HPDE6-E6E7 (cell line): ENCODE measurements around the gene REXO1.
A peak's percentile ranks its signal among the peaks of the same experiment; 100 is the strongest.
"Not testable (repeated sequence)": the region's sequence is repeated elsewhere in the genome, so short reads cannot be mapped to it uniquely, and the experiment has no call there.

Experiments used
- DNase-seq: peaks from one replicate; pipeline ENCODE4 v3.0.0; 2011; ENCODE audit warnings: missing footprints; ENCODE audit errors: extremely low spot score

REXO1 gene

DNA sequence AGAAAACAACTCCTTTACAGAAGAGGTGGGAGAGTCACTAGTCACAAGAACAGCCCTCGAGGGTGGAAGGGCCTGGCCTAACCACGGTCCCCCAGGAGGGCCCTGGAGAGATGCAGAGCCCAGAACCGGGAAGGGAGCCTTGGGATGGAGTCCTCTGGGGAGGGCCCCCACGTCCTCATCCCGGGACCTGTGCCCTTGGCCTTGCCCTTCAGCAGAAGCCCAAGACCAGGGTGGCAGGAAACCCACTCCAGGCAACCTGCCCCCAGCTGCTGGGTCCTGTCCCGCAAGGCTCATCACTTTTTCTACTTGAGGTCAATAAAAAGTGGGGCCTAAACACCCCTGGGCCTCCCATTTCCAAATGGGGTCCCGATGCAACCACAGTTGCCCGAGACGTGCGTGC lies 33.9 kb downstream of the REXO1 start:
- DNase-seq, result no peak

DNA sequence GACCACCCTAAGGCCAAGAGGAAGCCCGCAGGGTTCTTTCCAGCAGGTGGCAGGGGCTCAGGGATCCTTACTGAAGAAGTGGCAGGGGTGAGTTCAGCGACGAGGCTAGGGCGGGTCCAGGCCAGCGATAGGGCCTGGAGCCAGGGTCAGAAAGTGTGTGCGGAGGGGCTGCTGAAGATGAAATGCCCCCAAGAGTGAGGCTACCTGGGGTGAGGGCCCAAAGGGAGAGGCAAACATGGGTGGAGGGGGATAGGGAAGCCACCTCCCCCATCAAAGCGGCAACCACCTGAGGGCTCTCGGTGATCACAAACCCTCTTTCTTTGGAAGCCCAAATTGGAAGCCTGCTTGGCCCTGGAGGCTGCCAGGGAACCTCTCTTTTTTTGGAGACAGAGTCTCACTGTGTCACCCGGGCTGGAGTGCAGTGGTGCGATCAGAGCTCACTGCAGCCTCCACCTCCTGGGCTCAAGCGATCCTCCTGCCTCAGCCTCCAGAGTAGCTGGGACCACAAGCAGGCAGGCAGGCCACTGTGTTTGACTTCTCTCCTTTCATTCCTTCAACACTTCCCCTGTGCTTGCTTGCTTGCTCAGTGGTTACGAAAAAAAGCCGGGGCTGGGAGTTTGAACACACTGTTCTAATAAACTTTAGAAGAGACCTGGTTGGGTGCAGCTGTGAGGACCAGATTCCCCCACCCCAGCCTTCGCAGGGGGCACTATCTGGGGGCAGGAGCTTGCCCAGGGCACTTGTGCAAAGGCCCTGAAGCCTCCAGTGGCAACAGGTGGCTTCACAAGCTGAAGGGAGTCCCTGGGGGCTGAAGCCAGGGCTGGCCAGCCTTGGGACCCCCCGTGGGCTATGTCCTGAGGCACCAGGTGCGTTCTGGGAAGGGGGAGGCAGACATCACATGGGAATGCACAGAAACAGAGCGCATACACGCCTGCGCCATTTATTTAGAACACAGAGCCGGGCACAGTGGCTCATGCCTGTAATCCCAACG lies 34.8 kb downstream of the REXO1 start:
- DNase-seq, result no peak

DNA sequence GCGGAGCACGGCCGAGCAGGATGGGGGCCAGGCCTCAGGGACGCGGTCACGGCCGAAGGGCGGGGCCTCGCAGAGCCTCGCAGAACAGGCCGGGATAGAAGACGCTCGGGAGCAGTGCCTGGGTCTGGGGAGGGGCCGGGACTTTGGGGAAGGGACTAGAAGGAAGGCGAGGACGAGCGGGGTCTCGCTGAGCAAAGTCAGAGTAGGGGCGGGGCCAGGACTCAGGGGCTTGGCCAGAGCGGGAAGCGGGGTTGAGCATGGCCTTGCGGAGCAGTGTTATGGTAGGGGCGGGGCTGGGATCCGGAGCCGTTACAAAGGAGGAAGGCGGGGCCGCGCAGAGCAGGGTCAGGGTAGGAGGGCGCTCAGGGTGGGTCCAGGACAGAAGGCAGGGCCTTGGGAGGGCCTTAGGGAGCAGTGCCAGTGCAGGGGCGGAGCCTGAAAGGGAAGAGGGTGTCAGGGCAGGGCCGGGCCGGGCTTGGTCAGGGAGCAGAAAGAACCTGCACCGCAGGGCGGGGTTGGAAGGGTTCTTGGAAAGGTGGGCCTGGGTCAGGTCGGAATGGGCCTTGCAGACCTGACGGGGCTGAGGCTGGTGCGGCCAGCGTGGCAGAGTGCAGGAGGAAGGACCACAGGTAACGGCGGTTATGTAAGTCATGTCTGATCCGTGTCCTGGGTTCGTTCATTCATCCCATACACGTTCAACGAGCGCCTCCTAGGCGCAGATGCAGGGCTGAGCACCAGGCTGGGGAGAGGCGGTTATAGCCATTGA lies 35.7 kb downstream of the REXO1 start:
- peak; percentile 96 for DNase-seq

DNA sequence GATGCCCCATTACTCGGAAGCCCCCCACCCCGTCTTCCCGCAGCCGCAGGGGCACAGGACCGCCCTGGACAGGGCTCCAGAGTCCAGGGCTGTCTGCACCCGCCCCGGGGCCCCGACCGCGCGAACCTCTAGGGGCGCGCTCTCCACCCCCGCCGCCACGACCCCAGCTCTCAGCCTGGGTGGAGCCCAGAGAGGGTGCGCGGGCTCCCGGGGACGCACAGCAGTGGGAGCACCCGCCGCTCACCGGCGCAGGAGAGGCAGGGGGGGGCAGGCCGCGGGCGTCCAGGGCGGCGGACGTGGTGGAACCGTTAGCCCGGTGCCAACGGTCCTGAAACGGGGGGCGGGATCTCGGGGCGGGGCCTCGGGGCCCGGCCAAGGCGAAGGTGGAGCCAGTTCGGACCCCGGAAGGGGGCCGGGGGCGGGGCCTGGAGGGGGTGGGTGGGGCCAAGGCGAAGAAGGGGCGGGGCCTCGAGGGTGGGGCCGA lies 36.3 kb downstream of the REXO1 start, which contains the start of gene ATP8B3:
Gene ATP8B3 (minus strand): TSS at position 335 of the 484 bp plus-strand sequence. CDS start 540 bp downstream, outside the sequence.
- peak; percentile 23 for DNase-seq

DNA sequence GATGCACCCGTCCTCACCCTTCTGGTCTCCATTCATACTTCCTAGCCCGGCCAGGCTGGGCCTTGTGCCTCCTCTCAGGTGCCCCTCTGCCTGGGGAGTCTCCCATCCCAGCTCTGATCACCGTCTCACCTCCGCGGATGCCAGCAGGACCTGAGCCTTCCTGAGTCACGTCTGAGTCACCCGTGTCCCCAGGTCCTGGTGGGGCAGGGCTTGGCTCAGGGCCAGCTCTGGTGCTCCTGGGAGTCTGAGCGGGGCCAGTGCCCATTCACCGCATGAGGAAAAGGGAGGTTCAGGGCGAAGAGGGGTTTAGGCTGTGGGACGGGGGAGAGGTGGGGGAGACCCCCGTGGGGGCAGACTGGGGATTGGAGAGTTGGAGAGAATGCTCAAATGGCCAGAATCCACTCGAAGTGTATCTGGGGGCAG lies 36.8 kb downstream of the REXO1 start:
- peak; percentile 95 for DNase-seq

DNA sequence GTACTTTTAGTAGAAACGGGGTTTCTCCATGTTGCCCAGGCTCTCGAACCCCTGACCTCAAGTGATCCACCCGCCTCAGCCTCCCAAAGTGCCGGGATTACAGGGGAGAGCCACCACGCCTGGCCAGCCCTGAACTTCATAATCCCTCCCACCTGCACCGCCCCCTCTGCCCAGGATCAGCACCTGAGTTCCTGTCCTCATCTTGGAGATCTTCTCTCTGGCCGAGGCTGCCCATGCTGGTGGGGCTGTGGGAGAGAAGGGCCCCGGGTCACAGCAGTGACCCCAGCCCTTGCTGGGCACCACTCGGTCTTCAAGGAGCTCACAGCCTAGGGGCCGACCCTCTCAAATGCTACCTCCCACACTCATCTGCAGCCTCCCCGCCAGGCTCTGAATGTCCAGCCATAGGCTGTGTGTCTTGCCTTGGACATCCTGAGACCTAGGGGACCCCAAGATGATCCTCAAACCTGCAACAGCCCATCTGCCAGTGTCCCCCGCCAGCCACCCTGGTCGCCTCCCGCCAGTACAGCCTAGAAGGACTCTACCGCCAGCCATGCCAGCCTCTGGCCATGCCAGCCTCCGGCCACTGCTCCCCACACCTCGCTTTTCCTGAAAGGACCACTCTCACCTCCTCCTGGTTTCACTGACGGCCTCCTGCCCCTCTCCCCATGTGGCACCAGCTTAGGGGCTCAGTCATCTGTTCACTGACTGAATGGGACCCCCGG lies 37.7 kb downstream of the REXO1 start:
- no peak for DNase-seq

DNA sequence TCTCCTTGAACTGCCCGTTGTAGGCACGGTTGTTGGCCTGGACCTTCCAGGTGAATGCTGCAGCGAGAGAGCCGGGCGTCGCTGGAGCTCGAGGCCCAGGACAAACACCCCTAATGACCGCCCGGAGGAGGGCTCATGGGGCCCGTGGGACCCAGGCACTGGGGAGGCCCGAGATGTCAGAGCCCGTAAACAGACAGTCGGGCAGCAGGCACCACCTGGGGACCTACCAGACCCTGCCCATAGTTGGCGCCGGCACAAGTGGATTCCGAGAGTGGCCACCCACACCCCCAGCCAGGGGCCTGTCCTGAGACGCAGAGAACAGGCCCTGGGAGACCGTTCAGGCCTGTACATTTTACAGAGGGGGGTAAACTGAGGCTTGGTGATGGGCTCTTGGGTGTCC lies 38.6 kb downstream of the REXO1 start:
- no peak for DNase-seq

DNA sequence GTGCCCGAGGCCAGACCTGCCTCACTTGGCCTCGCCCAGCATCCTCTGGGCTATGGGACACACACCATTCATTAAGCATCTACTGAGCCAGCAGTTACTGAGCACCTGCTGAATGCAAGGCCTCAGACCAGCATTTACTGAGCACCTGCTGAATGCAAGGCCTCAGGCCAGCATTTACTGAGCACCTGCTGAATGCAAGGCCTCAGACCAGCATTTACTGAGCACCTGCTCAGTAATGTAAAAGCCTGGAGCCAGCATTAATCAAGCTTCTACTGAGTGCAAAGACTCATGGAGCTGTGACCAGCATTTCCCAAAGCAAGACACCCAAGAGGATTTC lies 39.9 kb downstream of the REXO1 start:
- DNase-seq, result no peak

DNA sequence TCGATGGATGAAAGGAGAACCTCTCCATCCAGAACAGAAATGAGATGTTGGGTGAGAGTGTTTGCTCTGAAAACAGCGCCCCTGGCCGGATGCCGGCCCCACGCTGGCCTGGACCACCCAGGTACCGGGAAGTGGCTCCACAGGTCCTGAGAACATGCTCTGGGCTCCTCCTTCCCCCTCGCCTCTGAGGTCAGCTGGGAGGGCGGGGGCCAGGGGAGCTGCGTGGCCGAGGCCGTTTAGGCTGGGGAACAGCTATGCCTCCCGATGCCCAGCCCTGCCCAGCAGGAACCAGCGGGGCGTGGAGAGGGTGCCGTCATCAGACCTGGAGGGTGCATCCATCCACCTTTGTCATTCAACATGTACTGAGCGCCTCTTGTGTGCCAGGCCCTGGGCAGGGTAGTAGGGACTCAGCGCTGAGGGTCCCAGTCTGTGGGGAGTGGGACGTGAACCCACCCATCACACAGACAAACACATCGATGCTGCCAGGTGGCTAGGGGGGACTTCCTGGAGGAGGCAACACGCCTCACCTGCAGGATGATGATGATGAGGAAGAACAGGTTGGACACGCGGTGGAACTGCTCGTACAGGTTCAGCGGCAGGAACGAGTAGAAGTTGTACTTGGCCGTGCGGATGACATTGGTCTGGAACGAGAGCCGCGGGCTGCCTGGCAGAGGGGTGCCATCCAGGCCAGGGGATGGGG lies 40.4 kb downstream of the REXO1 start:
- no peak for DNase-seq

DNA sequence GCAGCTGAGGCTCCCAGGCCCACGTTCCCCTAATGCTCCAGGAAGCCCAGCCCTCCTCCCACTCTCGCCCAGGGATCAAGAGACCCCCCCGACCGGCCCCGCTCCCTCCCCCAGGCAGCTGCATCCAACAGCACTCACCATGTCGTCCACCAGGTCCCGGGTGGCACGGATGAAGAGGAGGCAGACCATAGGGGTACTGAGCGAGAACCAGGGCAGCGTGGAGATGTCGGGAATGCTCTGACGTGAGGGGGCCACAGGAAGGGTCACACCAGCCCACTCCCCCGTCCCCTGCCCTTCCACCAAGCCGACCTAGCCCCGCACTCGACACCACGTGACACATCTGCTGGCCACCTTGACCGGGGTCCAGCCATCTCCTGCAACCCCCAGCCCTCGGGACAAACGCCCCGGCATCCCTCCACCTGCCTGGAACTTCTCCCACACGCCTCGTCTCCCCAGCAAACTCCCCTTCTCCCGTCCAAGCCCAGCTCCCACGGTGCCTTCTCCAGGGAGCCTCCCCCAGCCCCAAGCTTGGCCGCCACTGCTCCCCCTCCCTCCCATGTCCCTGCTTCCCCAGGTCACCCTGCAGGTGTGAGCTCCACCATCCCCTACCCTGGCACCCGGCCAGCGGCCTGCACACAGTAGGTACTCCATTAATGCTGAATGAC lies 41.1 kb downstream of the REXO1 start:
- no peak for DNase-seq

DNA sequence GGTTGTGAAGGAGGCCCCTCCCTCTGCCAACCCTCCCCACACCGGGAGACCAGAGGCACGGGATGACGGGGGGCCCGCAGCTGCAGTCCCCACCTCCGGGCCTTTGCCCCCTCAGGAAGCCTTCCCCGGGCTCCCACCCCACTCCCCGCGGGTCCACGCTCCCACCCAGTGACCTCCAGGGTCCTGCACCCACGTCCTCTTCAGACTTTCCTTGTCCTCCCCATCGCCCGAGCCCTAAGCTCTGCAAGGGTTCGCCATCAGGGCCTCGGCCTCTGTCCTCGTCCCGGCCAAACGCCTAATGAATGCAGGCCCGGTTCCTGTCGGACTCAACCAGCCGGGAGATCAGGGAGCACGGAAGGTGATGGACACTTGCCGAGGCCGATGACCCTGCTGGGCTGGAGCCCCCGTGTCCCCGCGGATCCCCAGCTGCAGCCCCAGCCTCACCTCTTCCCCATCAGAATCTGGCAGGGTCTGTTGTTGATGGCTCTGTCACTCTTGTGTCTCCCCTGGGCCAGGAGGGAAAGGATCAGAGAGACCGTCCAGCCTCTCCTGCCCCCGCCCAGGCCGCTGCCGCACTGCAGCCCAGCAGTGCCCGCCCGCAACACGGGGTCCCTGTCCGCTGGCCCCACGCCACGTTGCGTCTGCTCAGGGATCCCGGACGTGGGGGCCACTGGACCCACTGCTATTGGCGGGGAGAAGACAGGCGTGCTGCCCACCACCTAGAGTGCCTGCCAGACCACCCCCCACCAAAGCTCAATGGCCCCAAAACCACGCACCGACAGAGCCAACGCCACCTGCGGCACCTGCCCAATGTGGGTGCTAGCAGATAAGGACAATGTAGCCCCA lies 41.9 kb downstream of the REXO1 start:
- no peak for DNase-seq

DNA sequence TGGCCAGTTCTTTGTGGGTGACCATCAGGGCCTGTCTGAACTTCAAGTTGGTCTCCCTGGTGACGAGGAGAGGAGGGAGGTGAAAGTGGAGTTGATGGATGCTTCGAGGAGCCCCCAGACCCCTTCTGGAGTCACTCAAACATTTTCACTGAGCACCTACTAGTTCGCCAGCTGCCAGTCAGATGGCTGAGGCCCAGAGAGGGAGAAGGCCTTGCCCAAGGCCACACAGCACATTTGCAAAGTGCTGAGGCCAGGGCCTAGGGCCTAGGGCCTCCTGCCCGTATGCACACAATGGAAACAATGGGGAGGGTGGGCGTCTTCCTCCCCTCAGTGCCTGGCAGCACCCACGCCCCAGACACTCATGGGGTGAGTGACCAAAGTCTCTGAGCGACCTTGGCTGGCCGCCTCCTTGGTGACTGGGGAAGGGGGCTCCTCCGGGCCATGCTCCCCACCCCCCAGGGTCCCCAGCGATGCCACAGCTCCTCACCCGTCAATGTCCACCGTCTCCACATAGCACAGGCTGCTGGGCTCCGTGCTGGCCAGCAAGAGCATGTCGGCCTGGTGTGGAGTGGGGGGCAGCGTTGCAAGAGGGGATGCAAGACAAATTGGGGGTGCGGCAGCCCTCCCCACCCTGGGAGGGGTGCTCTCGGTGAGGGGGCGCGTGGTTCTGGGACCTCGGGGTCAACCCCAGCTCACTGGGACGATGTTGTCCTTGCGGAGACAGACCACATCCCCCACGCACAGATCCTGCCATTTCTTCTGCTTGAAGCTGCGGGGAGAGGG lies 42.7 kb downstream of the REXO1 start:
- no peak for DNase-seq

DNA sequence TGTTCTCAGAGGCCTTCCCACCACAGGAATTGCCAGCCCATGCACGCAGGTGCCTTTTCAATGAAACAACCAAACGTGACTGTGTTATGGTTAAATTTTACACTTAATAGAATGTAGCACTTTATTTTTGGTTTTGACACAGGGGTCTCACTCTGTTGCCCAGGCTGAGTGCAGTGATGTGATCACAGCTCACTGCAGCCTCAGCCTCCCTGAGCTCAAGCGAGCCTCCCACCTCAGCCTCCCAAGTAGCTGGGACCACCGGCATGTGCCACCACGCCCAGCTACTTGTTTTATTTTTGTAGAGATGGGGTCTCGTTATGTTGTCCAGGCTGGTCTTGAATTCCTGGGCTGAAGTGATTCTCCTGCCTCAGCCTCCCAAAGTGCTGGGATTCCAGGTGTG lies 43.4 kb downstream of the REXO1 start:
- no peak for DNase-seq

DNA sequence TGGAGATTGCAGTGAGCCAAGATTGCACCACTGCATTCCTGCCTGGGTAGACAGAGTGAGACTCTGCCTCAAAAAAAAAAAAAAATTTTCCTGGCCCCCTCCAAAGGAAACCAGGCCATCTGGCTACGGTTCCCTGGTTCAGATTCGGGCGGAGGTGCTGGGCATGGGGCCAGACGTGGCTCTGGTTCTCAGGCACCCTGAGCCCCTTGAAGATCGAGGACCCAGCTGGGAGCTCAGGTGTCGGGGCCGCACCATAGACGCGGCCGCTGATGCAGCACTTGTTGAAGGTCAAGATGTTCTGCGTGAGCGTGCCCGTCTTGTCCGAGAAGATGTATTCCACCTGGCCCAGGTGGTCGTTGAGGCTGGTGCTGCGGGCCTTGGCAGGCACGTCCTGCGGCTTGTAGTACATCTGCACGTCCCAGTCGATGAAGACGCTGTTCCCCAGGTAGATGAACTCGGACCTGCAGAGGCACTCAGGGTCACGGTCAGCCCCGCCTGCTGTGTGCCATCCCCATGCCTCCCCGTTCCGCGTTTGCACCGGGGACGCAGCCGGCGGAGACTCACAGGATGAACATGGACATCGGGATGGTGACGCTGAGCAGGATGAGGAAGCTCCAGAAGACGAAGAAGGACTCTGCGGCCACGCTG lies 48.5 kb downstream of the REXO1 start:
- DNase-seq, result no peak

DNA sequence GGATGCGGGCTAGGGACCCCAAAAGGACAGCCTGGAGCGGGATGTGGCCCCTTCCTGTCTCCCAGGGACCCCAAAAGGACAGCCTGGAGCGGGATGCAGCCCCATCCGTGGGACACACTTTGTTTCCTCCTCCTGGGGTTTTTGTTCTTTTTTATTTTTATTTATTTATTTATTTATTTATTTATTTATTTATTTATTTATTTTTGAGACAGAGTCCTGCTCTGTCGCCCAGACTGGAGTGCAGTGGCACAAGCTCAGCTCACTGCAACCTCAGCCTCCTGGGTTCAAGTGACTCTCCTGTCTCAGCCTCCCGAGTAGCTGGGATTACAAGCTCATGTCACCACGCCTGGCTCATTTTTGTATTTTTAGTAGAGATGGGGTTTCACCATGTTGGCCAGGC lies 51.0 kb downstream of the REXO1 start:
- DNase-seq, result not testable (repeated sequence)

DNA sequence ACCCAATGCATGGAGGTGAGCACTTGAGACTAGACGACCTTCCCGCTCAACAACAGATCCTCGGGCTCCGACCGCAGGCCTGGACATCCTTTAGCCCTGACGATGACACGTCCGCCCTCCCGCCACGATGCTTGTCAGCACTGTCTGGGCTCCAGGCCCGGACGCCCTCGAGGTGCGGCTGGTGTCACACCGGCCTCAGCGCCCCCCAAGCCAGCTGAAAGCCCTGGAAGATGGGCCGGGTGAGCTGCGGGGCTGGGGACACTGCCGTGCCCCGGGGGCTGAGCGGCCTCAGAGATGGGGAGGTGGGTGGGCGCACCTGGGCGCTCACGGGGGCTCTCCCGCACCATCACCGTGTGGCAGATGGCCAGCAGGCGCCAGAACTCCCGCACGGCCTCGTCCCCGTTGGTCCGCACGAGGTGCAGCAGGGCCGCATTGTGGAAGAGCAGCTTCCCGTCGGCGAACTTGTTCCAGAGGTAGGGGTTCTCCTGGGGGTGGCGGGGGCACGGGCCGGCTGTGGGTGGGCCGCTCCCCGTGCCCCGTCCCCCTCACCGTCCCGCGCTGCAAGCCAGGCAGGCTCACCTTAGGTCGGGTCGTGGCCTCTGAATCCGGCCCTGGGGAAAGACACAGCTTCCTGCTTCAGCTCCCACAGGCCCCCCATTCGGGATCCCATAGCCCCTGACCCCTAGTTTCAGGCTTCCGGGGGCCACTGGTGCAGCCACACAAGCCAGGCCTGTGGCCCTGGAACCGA lies 51.7 kb downstream of the REXO1 start:
- no peak for DNase-seq

DNA sequence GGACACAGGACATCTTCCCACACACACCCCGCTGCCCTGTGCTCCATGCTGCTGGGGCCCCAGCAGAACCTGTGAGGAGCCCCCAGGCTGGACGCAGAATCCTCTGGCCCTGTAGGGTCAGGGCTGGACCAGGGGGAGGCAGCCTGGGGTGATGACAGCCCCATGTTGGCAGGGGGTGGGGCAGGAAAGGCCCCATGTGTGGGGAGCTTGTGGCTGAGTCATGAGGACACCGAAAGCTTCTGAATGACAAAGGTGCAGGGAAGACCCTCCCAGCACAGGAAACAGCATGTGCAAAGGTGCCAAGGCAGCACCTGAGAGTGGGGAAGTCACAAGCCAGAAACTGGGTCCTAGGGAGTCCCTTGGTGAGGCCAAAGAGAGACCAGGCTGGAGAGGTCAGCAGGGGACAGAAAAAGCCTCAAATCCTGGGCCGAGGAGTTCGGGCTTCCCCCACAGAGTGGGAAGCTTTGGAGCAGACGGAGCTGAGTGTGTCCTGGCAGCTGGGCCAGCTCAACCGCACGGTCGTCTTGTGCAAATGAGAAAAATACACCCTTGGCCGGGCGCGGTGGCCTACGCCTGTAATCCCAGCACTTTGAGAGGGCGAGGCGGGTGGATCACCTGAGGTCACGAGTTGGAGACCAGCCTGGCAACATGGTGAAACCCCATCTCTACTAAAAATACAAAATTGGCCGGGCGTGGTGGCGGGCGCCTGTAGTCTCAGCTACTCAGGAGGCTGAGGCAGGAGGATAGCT lies 53.7 kb downstream of the REXO1 start:
- no peak for DNase-seq
